HCT116 (cell line): ENCODE data around the gene SLC35G6. TPM values are rescaled to one million over a fixed set of nuclear protein-coding genes. Genes with fewer than 3 reads are reported as not detected.

Experiments
- ATAC-seq: fragments of 200-7000 bp; cut with Tn5 transposase; 2 replicates; pipeline ENCODE4 v1.9.1; 2020; ENCODE audit warnings: mild to moderate bottlenecking, moderate library complexity
- BruUV-seq: library from RNA; stranded (reverse); fragments of 400-500 nt; replicated peaks from 2 replicates; lab custom pipeline; 2021; lab: Mats Ljungman, UMichigan
- CTCF ChIA-PET: fragments of 300-600 bp; sonication (Branson Sonifier 250); formaldehyde crosslinking; loops from one replicate; lab custom pipeline; 2021; ENCODE audit warnings: antibody characterized with exemption; lab: Charles Lee
- POLR2A ChIA-PET: fragments of 300-600, 350-600 bp; sonication (Branson Sonifier 250); formaldehyde crosslinking; loops from one replicate; lab custom pipeline; 2021; ENCODE audit warnings: antibody characterized with exemption; lab: Charles Lee
- RAD21 ChIA-PET, 2 experiments: fragments of 300-600 bp; sonication (Branson Sonifier 250); formaldehyde crosslinking; loops; one replicate each; lab custom pipeline; 2023; ENCODE audit warnings: low total read pairs in 2 of 2; ENCODE audit not compliant: uncharacterized antibody in 2 of 2, unreplicated experiment in 2 of 2, low non-redundant PET in 1 of 2; lab: Charles Lee
- DNase-seq: peaks from one replicate; pipeline ENCODE4 v3.0.0-alpha.2; 2010; ENCODE audit warnings: low read depth, low spot score
- H2AFZ ChIP-seq: fragments of 200-600 bp; shearing (Covaris generic), sonication (generic); 2 replicates; pipeline ENCODE4 v1.6.1; 2017; ENCODE audit warnings: low read depth, mixed run types, mixed read lengths, antibody characterized with exemption, low read length; ENCODE audit not compliant: poor library complexity, severe bottlenecking
- H3K27ac ChIP-seq: 2 replicates; pipeline ENCODE4 v1.5.1; 2012; ENCODE audit warnings: low read depth, low read length
- H3K27me3 ChIP-seq: fragments of 200-600 bp; sonication (generic); 2 replicates; pipeline ENCODE4 v1.6.1; 2016; ENCODE audit warnings: mixed run types, low read length, mixed read lengths; ENCODE audit not compliant: insufficient read depth
- H3K36me3 ChIP-seq, 2 experiments: fragments of 200-500 bp in 1 of 2; fragments of 200-600 bp in 1 of 2; sonication (Bioruptor generic) in 1 of 2; sonication (generic) in 1 of 2; 2 replicates each; pipeline versions ENCODE4 v1.5.1 to v1.6.1; 2014 to 2016; ENCODE audit warnings: low read length in 2 of 2, inconsistent platforms in 1 of 2, mixed read lengths in 1 of 2, mixed run types in 1 of 2; ENCODE audit not compliant: insufficient read depth in 2 of 2, control insufficient read depth in 1 of 2
- H3K4me1 ChIP-seq, 2 experiments: fragments of 200-600 bp in 1 of 2; sonication (generic) in 1 of 2; 2 replicates each; pipeline versions ENCODE4 v1.5.1 to v1.6.1; 2012 to 2017; ENCODE audit warnings: low read length in 2 of 2, inconsistent platforms in 1 of 2, mild to moderate bottlenecking in 1 of 2, mixed read lengths in 1 of 2, mixed run types in 1 of 2, moderate library complexity in 1 of 2; ENCODE audit not compliant: insufficient read depth in 2 of 2, control insufficient read depth in 1 of 2
- H3K4me2 ChIP-seq: fragments of 200-600 bp; sonication (generic); 2 replicates; pipeline ENCODE4 v1.6.1; 2017; ENCODE audit warnings: mixed run types, low read length, mixed read lengths
- H3K4me3 ChIP-seq, 2 experiments: fragments of 200-600 bp in 1 of 2; sonication (generic) in 1 of 2; replicated peaks in 1 of 2; 2 replicates each; pipeline ENCODE4 v1.5.1; 2011 to 2016; ENCODE audit warnings: low read length in 2 of 2, control low read depth in 1 of 2, low read depth in 1 of 2, mild to moderate bottlenecking in 1 of 2, mixed read lengths in 1 of 2, mixed run types in 1 of 2
- H3K79me2 ChIP-seq: fragments of 200-600 bp; sonication (generic); 2 replicates; pipeline ENCODE4 v1.6.1; 2017; ENCODE audit warnings: mild to moderate bottlenecking, mixed run types, low read length, moderate library complexity, mixed read lengths; ENCODE audit not compliant: insufficient read depth
- H3K9ac ChIP-seq: fragments of 200-600 bp; sonication (generic); 2 replicates; pipeline ENCODE4 v1.6.1; 2016; ENCODE audit warnings: low read length, mixed read lengths
- H3K9me2 ChIP-seq: fragments of 200-600 bp; sonication (generic), shearing (Covaris generic); 2 replicates; pipeline ENCODE4 v1.6.1; 2017; ENCODE audit warnings: mixed run types, mild to moderate bottlenecking, moderate library complexity; ENCODE audit not compliant: insufficient read depth
- H3K9me3 ChIP-seq, 2 experiments: fragments of 200-500 bp in 1 of 2; fragments of 200-600 bp in 1 of 2; sonication (Bioruptor generic) in 1 of 2; sonication (generic) in 1 of 2; 2 replicates each; pipeline ENCODE4 v1.6.1; 2014 to 2017; ENCODE audit warnings: low read length in 2 of 2, mixed read lengths in 2 of 2, inconsistent platforms in 1 of 2, low read depth in 1 of 2, mild to moderate bottlenecking in 1 of 2, mixed run types in 1 of 2, moderate library complexity in 1 of 2; ENCODE audit not compliant: control insufficient read depth in 1 of 2, insufficient read depth in 1 of 2
- H4K20me1 ChIP-seq: fragments of 200-600 bp; sonication (generic), shearing (Covaris generic); 2 replicates; pipeline ENCODE4 v1.6.1; 2017; ENCODE audit warnings: mixed run types, mild to moderate bottlenecking, moderate library complexity; ENCODE audit not compliant: insufficient read depth
- CBX3 ChIP-seq: IDR thresholded peaks from 2 replicates; pipeline ENCODE4 v1.6.1; 2012; ENCODE audit warnings: low read depth
- EGR1 ChIP-seq: IDR thresholded peaks from 2 replicates; pipeline ENCODE4 v1.6.1; 2012; ENCODE audit warnings: low read depth
- EZH2 ChIP-seq: fragments of 200-600 bp; sonication (generic); IDR thresholded peaks from 2 replicates; pipeline ENCODE4 v1.6.1; 2017; ENCODE audit warnings: antibody characterized with exemption, mixed run types
- FOSL1 ChIP-seq: IDR thresholded peaks from 2 replicates; pipeline ENCODE4 v1.6.1; 2012; ENCODE audit warnings: low read depth
- JUND ChIP-seq: IDR thresholded peaks from 2 replicates; pipeline ENCODE4 v1.6.1; 2012
- MAX ChIP-seq: IDR thresholded peaks from 2 replicates; pipeline ENCODE4 v1.6.1; 2012
- RAD21 ChIP-seq: IDR thresholded peaks from 2 replicates; pipeline ENCODE4 v1.6.1; 2012; ENCODE audit warnings: low read depth, mild to moderate bottlenecking
- REST ChIP-seq: IDR thresholded peaks from 2 replicates; pipeline ENCODE4 v1.6.1; 2012; ENCODE audit warnings: low read depth
- SIN3A ChIP-seq: IDR thresholded peaks from 2 replicates; pipeline ENCODE4 v1.6.1; 2012; ENCODE audit warnings: low read depth
- SP1 ChIP-seq: IDR thresholded peaks from 2 replicates; pipeline ENCODE4 v1.6.1; 2012; ENCODE audit warnings: low read depth
- SRF ChIP-seq: IDR thresholded peaks from 2 replicates; pipeline ENCODE4 v1.6.1; 2012; ENCODE audit warnings: low read depth
- ZBTB33 ChIP-seq: IDR thresholded peaks from 2 replicates; pipeline ENCODE4 v1.6.1; 2011; ENCODE audit warnings: mild to moderate bottlenecking, low read length, moderate library complexity; ENCODE audit not compliant: insufficient replicate concordance; ENCODE audit errors: extremely low read depth
- ZFX ChIP-seq: fragments of 450-650 bp; IDR thresholded peaks from 2 replicates; pipeline ENCODE4 v1.6.1; 2017
- ZNF274 ChIP-seq: fragments of 200-500 bp; sonication (Bioruptor generic); IDR thresholded peaks from 2 replicates; pipeline ENCODE4 v1.6.1; 2014; ENCODE audit warnings: mild to moderate bottlenecking, low read depth, low read length, inconsistent platforms
- intact Hi-C: fragments of 100-400 bp; cut with micrococcal nuclease; formaldehyde crosslinking; loops from 2 replicates; pipeline ENCODE4 v1.10.0; 2022
- total RNA-seq: library from RNA; stranded (reverse); gene quantifications from one replicate; pipeline ENCODE4 v1.2.1, GENCODE V29; 2021; ENCODE audit not compliant: unreplicated experiment

Gene SLC35G6
- total RNA-seq, 1 experiment from 2014 or later = not detected

- ChIA-PET CTCF (no interaction called here), RAD21 (no interaction called here), POLR2A (no interaction called here)
- H3K9me2 ChIP-seq = no peaks in the 10 kb centered on the region
- no peaks in the 10 kb centered on the region for H3K9me3 ChIP-seq
- peaks cover 12% of the 10 kb centered on the region; the same call in 1 of the 2 replicates for H4K20me1 ChIP-seq
- H3K79me2 ChIP-seq = peaks cover 86% of the 10 kb centered on the region
- ATAC-seq = no peak
- H3K4me2 ChIP-seq = no peak overlapping the region
- no peaks in the 10 kb centered on the region for H3K27me3 ChIP-seq
- no peak overlapping the region for H2AFZ ChIP-seq
- no peak overlapping the region for H3K9ac ChIP-seq
- BruUV-seq = no TSS peak
- H3K4me1 ChIP-seq = no peaks in the 10 kb centered on the region
- H3K4me3 ChIP-seq = no peak overlapping the region
- H3K27ac ChIP-seq = no peak overlapping the region
- H3K36me3 ChIP-seq = peaks cover 62 to 78% of the 10 kb centered on the region in 2 experiments
- DNase-seq = no peak
- intact Hi-C loops = no loop called here
- TF ChIP-seq EZH2 (no peak), JUND (no peak), CBX3 (no peak)
Measured at GRCh38 chr17:7497228-7497627, 16.0 kb downstream of the SLC35G6 start.

- RAD21 ChIA-PET = no interaction called here
- TF ChIP-seq SRF = no peak
- no peak for TF ChIP-seq ZFX
- TF ChIP-seq CBX3 = no peak
- TF ChIP-seq EGR1 = no peak
- TF ChIP-seq MAX = no peak
- no peak for TF ChIP-seq ZNF274
- no peak for TF ChIP-seq ZBTB33
- no peak for TF ChIP-seq RAD21
- no peak for TF ChIP-seq SP1
- TF ChIP-seq EZH2 = no peak
- TF ChIP-seq SIN3A = no peak
- no peak for TF ChIP-seq FOSL1
- no peak for TF ChIP-seq REST
Measured at GRCh38 chr17:7497636-7498035, 16.4 kb downstream of the SLC35G6 start.

More at GRCh38 chr17:7497636-7498035, 16.4 kb downstream of the SLC35G6 start:
- intact Hi-C loops = no loop called here
- DNase-seq (no peak), ATAC-seq (no peak)
- Histone ChIP-seq H3K4me3 (no peak overlapping the region), H3K4me1 (no peaks in the 10 kb centered on the region), H3K27me3 (no peaks in the 10 kb centered on the region), H3K9me3 (no peaks in the 10 kb centered on the region), H3K79me2 (peaks cover 84% of the 10 kb centered on the region), H3K36me3 (peaks cover 66 to 80% of the 10 kb centered on the region in 2 experiments), H3K9me2 (no peaks in the 10 kb centered on the region), H3K9ac (no peak overlapping the region), H4K20me1 (peaks cover 8% of the 10 kb centered on the region; the same call in 1 of the 2 replicates), H3K27ac (no peak overlapping the region), H2AFZ (no peak overlapping the region), H3K4me2 (no peak overlapping the region)
- CTCF ChIA-PET = no interaction called here
- POLR2A ChIA-PET = no interaction called here
- no TSS peak for BruUV-seq
